GM21528 (cell line): ENCODE data around the gene HMCES.
"Not testable (repeated sequence)": the region's sequence is repeated elsewhere in the genome, so short reads cannot be mapped to it uniquely, and the experiment has no call there.

Experiments
- ATAC-seq: cut with Tn5 transposase; IDR thresholded peaks from one replicate; pipeline ENCODE4 v1.9.1; 2021; ENCODE audit warnings: mild to moderate bottlenecking, moderate library complexity; ENCODE audit not compliant: unreplicated experiment, low FRiP score

The HMCES gene

GRCh38 chr3:129317014-129317771 lies 38.5 kb downstream of the HMCES start:
- no peak for ATAC-seq

DNA sequence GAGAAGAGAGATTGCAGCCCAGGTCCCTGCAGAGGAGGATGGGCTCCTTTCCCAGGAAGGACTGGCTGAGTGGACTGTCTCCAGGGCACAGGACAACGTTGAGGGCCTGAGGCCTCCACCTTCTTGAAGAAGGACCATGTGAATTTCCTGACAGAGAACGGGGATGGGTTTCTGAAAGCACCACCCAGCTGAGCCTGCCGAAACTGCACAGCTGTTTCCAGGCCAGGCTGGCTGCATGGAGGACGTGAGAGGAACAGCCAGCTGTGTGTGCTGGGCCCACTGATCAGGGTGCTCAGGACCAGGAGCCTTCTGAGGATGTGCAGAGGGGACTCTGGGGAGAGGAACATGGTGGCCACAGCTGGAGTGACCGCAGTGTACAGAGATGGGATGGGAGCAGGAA lies 39.2 kb downstream of the HMCES start:
- no peak for ATAC-seq

DNA sequence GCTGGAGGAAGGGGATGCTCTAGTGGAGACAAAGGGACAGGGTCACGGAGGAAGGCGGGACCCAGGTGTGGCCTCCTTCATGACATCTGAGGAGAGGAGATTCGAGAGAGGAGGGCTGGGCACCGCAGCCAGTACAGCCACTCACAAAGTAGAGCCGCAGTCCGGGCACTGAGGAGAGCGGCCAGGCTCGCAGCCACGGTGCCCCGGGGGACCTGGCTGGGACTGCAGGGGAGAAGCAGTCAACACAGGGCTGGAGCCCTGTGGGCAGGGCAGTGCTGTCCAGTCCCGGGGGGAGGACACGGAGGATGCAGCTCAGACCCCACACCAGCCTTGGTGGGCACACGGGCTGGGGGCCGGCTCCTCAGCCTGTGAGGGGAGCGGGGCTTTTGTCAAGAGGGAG lies 40.3 kb downstream of the HMCES start:
- ATAC-seq = no peak

DNA sequence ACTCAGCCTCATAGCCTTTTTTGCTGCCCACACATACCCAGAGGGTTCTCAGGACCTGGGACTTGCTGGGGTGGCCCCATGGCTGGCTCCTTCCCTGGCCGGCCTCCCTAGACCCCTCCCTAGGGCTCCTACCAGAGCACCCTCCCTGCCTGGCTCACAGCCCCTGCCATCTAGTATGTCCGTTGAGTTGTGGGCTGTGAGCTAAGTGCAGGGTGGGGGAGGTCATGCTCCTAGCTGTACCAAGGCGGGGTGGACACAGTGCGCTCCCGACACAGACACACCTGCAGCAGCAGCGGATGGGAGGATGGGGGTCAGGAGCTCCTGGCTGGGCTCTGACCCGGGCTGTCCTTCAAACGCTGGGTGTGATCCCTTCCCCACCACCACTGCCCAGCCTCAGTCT lies 41.6 kb downstream of the HMCES start:
- no peak for ATAC-seq

- ATAC-seq = no peak
Measured at GRCh38 chr3:129320825-129321487, 42.3 kb downstream of the HMCES start.

- no peak for ATAC-seq
Measured at GRCh38 chr3:129321887-129322286, 43.2 kb downstream of the HMCES start.

- ATAC-seq = no peak
Measured at GRCh38 chr3:129323651-129324294, 45.1 kb downstream of the HMCES start.

DNA sequence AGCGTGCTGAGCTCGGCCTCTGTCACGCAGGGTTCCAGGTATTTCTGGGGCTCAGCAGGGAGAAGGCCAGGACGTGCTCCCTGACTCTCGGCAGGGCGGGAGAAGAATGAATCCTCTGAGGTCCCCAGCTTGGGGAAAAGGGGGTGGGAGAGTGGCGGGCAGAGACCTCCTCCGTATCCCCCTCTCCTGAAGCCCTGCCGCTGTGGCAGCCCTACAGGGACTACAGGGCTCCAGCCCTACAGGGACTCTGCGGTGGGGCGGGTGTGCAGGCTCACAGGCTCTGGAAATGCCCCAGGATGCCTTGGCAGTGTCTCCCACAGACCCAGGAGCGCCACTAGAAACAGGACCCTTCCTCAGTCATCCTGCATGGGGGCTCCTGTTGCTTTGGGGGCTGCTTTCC lies 46.2 kb downstream of the HMCES start:
- ATAC-seq = no peak

DNA sequence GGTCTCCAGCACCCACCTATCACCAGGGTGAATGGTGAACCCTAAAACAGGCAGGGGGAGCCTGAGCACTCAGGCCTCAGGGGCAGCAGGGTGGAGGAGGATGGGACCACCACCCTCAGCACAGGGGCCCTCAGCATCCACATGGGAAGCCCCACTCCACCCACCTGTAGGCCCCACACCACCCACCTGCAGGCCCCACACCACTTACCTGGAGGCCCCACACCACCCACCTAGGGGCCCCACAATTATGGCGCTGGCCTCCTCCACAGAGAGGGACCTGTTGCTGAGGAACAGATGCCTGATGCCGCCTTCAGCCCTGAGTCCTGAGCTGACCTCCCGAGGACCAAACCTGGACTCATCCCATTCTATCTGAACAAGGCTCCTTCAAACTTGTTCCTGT lies 46.7 kb downstream of the HMCES start:
- ATAC-seq = no peak

DNA sequence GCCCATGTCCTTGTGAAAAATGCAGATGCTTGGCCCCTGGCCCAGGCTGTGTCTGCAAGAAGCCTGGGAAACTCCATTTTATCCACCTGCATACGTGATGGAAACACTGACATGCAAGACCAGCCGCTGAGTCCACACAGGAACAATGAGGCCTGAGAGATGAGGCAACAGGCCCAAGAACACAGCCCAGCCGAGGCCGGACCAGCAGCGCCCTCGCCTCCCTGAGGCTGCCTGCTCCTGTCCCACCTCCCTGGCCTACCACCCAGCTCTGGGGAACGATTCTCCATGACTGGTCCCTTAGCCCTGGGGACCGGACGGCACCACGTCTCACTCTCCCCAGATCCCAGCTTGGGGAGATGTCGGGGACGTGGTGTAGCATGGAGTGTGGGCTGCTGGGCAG lies 47.5 kb downstream of the HMCES start:
- ATAC-seq = no peak

DNA sequence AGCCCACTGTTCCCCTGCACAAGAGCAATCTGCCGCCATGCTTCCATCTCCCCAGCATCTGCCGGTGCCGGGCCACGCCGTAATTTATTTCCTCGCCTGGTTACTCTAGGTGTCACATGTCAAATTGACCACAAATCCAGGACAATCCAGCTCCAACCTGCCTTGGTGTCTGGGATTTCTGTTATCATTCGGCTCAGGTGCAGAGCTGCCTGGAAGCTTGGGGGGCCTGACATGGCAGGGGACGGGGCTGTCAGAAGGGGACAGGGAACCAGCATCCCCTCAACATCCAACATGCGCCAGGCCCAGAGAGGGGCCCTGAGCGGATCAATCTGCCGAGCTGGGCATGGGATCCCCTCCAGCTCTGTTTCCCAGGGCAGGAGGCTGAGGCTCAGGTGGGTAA lies 47.9 kb downstream of the HMCES start:
- ATAC-seq = no peak

GRCh38 chr3:129327510-129327909 lies 48.8 kb downstream of the HMCES start:
- no peak for ATAC-seq

- ATAC-seq = no peak
Measured at GRCh38 chr3:129329858-129330257, 51.2 kb downstream of the HMCES start.

DNA sequence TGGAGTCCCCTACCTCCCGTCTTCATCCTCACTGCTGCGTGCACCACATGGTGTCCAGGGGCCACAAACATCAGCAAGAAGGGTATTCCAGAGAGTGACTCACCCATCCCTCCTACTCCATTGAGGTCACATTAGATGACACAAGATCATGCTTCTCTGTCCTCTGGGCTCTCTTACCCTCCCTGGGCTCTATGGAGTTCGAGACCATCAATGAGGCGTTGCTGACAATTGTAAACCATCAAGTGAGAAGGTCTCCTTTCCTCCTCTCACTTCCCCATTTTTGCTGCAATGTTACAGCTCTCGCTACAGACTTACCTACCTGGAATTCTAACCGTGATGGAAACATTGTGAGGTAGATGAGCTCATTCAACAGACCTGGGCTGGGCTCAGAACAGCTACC lies 51.7 kb downstream of the HMCES start:
- no peak for ATAC-seq

- no peak for ATAC-seq
Measured at GRCh38 chr3:129333891-129334290, 55.2 kb downstream of the HMCES start.

GRCh38 chr3:129336093-129336706 lies 57.5 kb downstream of the HMCES start:
- no peak for ATAC-seq

- not testable (repeated sequence) for ATAC-seq
Measured at GRCh38 chr3:129337719-129338118, 59.0 kb downstream of the HMCES start.

DNA sequence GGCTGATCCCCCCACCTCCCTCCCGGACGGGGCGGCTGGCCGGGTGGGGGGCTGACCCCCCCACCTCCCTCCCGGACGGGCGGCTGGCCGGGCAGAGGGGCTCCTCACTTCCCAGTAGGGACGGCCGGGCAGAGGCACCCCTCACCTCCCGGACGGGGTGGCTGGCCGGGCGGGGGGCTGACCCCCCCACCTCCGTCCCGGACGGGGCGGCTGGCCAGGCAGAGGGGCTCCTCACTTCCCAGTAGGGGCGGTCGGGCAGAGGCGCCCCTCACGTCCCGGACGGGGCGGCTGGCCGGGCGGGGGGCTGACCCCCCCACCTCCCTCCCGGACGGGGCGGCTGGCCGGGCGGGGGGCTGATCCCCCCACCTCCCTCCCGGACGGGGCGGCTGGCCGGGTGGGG lies 60.5 kb downstream of the HMCES start:
- not testable (repeated sequence) for ATAC-seq

DNA sequence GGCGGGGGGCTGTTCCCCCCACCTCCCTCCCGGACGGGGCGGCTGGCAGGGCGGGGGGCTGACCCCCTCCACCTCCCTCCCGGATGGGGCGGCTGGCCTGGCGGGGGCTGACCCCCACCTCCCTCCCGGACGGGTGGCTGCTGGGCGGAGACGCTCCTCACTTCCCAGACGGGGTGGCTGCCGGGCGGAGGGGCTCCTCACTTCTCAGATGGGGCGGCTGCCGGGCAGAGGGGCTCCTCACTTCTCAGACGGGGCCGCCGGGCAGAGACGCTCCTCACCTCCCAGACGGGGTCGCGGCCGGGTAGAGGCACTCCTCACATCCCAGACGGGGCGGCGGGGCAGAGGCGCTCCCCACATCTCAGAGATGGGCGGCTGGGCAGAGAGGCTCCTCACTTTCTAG lies 61.2 kb downstream of the HMCES start:
- ATAC-seq = not testable (repeated sequence)

- ATAC-seq = no peak
Measured at GRCh38 chr3:129341331-129342141, 62.9 kb downstream of the HMCES start.
